Embryonic facial prominence (tissue), 1 donor: ENCODE data around the gene RAPGEF6.
"Not testable (repeated sequence)": the region's sequence is repeated elsewhere in the genome, so short reads cannot be mapped to it uniquely, and the experiment has no call there.

Source experiments
- DNase-seq: peaks from one replicate; pipeline ENCODE4 v3.0.0-alpha.2; 2016; ENCODE audit errors: extremely low spot score

The RAPGEF6 gene

GRCh38 chr5:131436081-131436480 lies 198.9 kb downstream of the RAPGEF6 start:
- DNase-seq = no peak

GRCh38 chr5:131433109-131433508 lies 201.9 kb downstream of the RAPGEF6 start:
- DNase-seq = no peak

- DNase-seq = no peak
Measured at GRCh38 chr5:131431794-131432193, 203.2 kb downstream of the RAPGEF6 start.

GRCh38 chr5:131430794-131431193 lies 204.2 kb downstream of the RAPGEF6 start:
- DNase-seq = no peak

- DNase-seq = no peak
Measured at GRCh38 chr5:131426011-131426410, 209.0 kb downstream of the RAPGEF6 start.

- DNase-seq = no peak
Measured at GRCh38 chr5:131423056-131423455, 212.0 kb downstream of the RAPGEF6 start.

GRCh38 chr5:131419877-131420276 lies 215.2 kb downstream of the RAPGEF6 start:
- DNase-seq = no peak

- DNase-seq = no peak
Measured at GRCh38 chr5:131418846-131419245, 216.2 kb downstream of the RAPGEF6 start.

GRCh38 chr5:131417240-131417869 lies 217.7 kb downstream of the RAPGEF6 start:
- DNase-seq = no peak

GRCh38 chr5:131416729-131417128 lies 218.3 kb downstream of the RAPGEF6 start:
- no peak for DNase-seq

GRCh38 chr5:131413605-131414559 lies 221.1 kb downstream of the RAPGEF6 start:
- DNase-seq = no peak

- DNase-seq = no peak
Measured at GRCh38 chr5:131406975-131407638, 227.9 kb downstream of the RAPGEF6 start.

GRCh38 chr5:131406076-131406475 lies 229.0 kb downstream of the RAPGEF6 start:
- DNase-seq = no peak

GRCh38 chr5:131405674-131406073 lies 229.4 kb downstream of the RAPGEF6 start:
- DNase-seq = no peak

- no peak for DNase-seq
Measured at GRCh38 chr5:131400585-131400984, 234.4 kb downstream of the RAPGEF6 start.

- not testable (repeated sequence) for DNase-seq
Measured at GRCh38 chr5:131399007-131399406, 236.0 kb downstream of the RAPGEF6 start.

- DNase-seq = no peak
Measured at GRCh38 chr5:131396630-131397273, 238.3 kb downstream of the RAPGEF6 start.

GRCh38 chr5:131396015-131396414 lies 239.0 kb downstream of the RAPGEF6 start:
- DNase-seq = no peak

- no peak for DNase-seq
Measured at GRCh38 chr5:131394128-131394527, 240.9 kb downstream of the RAPGEF6 start.

- DNase-seq = no peak
Measured at GRCh38 chr5:131393498-131393968, 241.5 kb downstream of the RAPGEF6 start.

- DNase-seq = no peak
Measured at GRCh38 chr5:131392466-131393095, 242.4 kb downstream of the RAPGEF6 start.
